Retinal pigment epithelial cell (primary cell): ENCODE data around the gene NLE1.
"Not testable (repeated sequence)": the region's sequence is repeated elsewhere in the genome, so short reads cannot be mapped to it uniquely, and the experiment has no call there.

Source experiments
- DNase-seq: peaks from one replicate; pipeline ENCODE4 v3.0.0-alpha.2; 2010; ENCODE audit warnings: low read depth
- H3K4me3 ChIP-seq: 2 replicates; pipeline ENCODE4 v1.5.1; 2011; ENCODE audit warnings: mild to moderate bottlenecking, low read length, control low read depth, moderate library complexity
- CTCF ChIP-seq: conservative IDR thresholded peaks from 2 replicates; pipeline ENCODE4 v1.5.1; 2011; ENCODE audit warnings: low read depth, low read length, control low read depth, inconsistent platforms

NLE1 gene

GRCh38 chr17:35094902-35095301 is 47.2 kb downstream of the NLE1 start:
- TF ChIP-seq CTCF = no peak
- DNase-seq = no peak
- H3K4me3 ChIP-seq = no peak overlapping the region

GRCh38 chr17:35090707-35091106 is 51.4 kb downstream of the NLE1 start:
- not testable (repeated sequence) for DNase-seq, H3K4me3 ChIP-seq

GRCh38 chr17:35089586-35090296 is 52.4 kb downstream of the NLE1 start:
- TF ChIP-seq CTCF = peak; percentile 14
- peak overlapping the region; percentile 46 for H3K4me3 ChIP-seq
- DNase-seq = no peak

GRCh38 chr17:35088881-35089585 is 53.1 kb downstream of the NLE1 start:
- TF ChIP-seq CTCF = peak; percentile 63
- H3K4me3 ChIP-seq = peak overlapping the region; percentile 93
- DNase-seq = no peak

- TF ChIP-seq CTCF = no peak
- no peak for DNase-seq
These were observed 53.7 kb downstream of the NLE1 start for GRCh38 chr17:35088356-35088880.

GRCh38 chr17:35087731-35088355 is 54.3 kb downstream of the NLE1 start:
- H3K4me3 ChIP-seq = peak overlapping the region; percentile 93
- TF ChIP-seq CTCF = no peak
- DNase-seq = no peak

More at GRCh38 chr17:35088356-35088880, 53.7 kb downstream of the NLE1 start:
- peak overlapping the region; percentile 93 for H3K4me3 ChIP-seq

GRCh38 chr17:35086931-35087573 is 55.1 kb downstream of the NLE1 start:
- peak overlapping the region; percentile 93 for H3K4me3 ChIP-seq
- no peak for DNase-seq
- no peak for TF ChIP-seq CTCF
